ENCODE measurements around the gene ZNF490.

GRCh38 chr19:12639901-12640613 is 29.4 kb upstream of the ZNF490 start:
- TF ChIP-seq EZH2phosphoT487 (IDR thresholded peaks at IDR 0.05; ENCODE audit: insufficient read depth, low read depth) (no peak), EZH2 (IDR thresholded peaks at IDR 0.05; ENCODE audit: insufficient read depth, poor library complexity, severe bottlenecking) (no peak)
